A673 (cell line): ENCODE results near the gene RXRA.

Source experiments
- EZH2 ChIP-seq: fragments of 200-600 bp; sonication (generic); IDR thresholded peaks from 2 replicates; pipeline ENCODE4 v1.6.1; 2017; ENCODE audit warnings: borderline replicate concordance, low read depth, mild to moderate bottlenecking, mixed read lengths, antibody characterized with exemption, low read length; ENCODE audit not compliant: poor library complexity, severe bottlenecking
- TF ChIP-seq, protein P1 (sequence below): fragments of 300-800, 200-600 bp; sonication (generic); conservative IDR thresholded peaks from 2 replicates; pipeline ENCODE4 v1.5.1; 2017; ENCODE audit warnings: low read depth, mild to moderate bottlenecking, antibody characterized with exemption, low read length, moderate library complexity, mixed read lengths

DNA sequence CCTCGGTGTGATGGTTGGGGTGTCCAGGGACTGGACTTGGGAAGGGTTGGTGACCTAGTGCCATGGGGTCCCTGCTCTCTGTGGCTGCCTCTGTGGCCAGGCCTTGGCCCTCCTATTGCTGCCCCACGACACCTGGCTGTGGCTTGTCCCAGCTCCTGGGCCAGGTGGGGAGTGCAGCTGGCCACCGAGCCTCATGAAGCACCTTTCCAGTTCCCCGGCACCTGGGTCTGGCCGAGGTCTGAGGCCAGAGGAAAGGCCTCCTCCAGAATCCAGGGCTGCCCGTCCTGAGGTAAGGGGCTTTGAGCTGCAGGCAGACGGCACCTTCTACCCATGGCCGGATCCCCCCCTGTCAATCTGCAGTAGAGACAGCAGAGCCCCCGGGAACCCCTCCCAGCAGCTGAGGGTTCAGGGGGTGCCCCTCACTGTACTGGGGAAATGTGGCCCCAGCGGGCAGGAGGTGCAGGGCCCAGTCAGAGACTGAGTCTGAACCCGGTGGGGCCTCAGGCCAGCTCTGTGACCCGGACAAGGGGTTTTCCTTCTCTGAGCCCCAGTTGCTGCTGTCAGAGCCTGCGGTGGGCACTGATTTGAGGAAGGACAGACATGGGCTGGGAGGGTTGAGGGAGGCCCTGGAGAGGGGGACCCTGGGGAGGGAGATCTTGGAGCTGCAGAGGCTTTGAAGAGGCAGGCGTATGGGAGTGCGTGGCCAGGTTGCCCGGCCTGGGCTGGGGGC lies 54.5 kb downstream of the RXRA start:
- TF ChIP-seq, protein P1, sequence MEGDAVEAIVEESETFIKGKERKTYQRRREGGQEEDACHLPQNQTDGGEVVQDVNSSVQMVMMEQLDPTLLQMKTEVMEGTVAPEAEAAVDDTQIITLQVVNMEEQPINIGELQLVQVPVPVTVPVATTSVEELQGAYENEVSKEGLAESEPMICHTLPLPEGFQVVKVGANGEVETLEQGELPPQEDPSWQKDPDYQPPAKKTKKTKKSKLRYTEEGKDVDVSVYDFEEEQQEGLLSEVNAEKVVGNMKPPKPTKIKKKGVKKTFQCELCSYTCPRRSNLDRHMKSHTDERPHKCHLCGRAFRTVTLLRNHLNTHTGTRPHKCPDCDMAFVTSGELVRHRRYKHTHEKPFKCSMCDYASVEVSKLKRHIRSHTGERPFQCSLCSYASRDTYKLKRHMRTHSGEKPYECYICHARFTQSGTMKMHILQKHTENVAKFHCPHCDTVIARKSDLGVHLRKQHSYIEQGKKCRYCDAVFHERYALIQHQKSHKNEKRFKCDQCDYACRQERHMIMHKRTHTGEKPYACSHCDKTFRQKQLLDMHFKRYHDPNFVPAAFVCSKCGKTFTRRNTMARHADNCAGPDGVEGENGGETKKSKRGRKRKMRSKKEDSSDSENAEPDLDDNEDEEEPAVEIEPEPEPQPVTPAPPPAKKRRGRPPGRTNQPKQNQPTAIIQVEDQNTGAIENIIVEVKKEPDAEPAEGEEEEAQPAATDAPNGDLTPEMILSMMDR: no peak
- TF ChIP-seq EZH2: no peak
